ENCODE results near the gene SAMD1.
"Not testable (repeated sequence)": the region's sequence is repeated elsewhere in the genome, so short reads cannot be mapped to it uniquely, and the experiment has no call there.

The SAMD1 gene

DNA sequence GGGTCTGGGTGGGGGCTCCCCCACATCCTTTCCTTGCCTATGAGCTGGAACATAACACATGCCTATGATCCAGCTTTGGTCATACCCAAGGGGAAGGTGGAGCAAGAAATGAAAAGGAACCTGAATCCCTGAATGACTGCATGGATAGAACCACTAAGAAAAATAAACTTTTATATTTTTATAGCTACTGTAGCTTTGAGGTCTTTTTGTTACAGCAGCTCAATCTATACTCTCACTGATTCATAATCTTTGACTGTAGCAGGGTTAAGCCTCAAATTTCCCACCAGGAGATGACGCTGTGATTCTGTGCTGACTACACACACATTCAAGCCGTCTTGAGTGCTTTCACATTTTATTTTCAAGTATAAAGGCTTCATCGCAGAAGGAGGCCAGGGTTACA is 37.5 kb downstream of the SAMD1 start:
- H3K9ac ChIP-seq = no peak overlapping the region
- H3K36me3 ChIP-seq (ENCODE audit: insufficient read depth) = 0 out of 2 replicates have a peak, but pooled peaks cover 2% of the 10 kb centered on the region
- H3K27ac ChIP-seq = no peak overlapping the region
- H3K27me3 ChIP-seq (ENCODE audit: insufficient read depth, low read depth) = no peaks in the 10 kb centered on the region
- no peaks in the 10 kb centered on the region for H3K4me1 ChIP-seq (ENCODE audit: low read depth, poor library complexity, severe bottlenecking)
- no peak overlapping the region for H3K4me3 ChIP-seq (IDR thresholded peaks at IDR 0.05; ENCODE audit: insufficient read depth, low read depth, low read length)
- H3K79me2 ChIP-seq (ENCODE audit: insufficient read depth, low read depth) = no peaks in the 10 kb centered on the region
- no peaks in the 10 kb centered on the region for H4K20me1 ChIP-seq (ENCODE audit: insufficient read depth)
- H3K4me2 ChIP-seq = no peak overlapping the region
- no peak overlapping the region for H2AFZ ChIP-seq (ENCODE audit: low read depth)
- TF ChIP-seq, protein P1, sequence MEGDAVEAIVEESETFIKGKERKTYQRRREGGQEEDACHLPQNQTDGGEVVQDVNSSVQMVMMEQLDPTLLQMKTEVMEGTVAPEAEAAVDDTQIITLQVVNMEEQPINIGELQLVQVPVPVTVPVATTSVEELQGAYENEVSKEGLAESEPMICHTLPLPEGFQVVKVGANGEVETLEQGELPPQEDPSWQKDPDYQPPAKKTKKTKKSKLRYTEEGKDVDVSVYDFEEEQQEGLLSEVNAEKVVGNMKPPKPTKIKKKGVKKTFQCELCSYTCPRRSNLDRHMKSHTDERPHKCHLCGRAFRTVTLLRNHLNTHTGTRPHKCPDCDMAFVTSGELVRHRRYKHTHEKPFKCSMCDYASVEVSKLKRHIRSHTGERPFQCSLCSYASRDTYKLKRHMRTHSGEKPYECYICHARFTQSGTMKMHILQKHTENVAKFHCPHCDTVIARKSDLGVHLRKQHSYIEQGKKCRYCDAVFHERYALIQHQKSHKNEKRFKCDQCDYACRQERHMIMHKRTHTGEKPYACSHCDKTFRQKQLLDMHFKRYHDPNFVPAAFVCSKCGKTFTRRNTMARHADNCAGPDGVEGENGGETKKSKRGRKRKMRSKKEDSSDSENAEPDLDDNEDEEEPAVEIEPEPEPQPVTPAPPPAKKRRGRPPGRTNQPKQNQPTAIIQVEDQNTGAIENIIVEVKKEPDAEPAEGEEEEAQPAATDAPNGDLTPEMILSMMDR (conservative IDR thresholded peaks at IDR 0.05; ENCODE audit: low read depth, low read length) = no peak

DNA sequence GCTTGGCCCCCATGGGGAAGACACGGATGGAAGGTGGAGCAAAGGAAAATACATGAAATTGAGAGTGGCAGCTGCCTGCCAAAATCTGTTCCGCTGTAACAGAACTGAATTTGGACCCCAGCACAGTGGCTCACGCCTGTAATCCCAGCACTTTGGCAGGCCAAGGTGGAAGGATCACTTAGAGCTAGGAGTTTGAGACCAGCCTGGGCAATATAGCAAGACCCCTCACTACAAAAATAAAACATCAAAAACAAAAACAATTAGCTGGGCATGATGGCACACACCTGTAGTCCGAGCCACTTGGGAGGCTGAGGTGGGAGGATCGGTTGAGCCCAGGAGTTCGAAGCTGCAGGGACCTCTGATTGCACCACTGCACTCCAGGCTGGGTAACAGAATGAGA is 38.1 kb downstream of the SAMD1 start:
- Histone ChIP-seq H3K4me1 (ENCODE audit: low read depth, poor library complexity, severe bottlenecking) (no peaks in the 10 kb centered on the region), H3K36me3 (ENCODE audit: insufficient read depth) (0 out of 2 replicates have a peak, but pooled peaks cover 2% of the 10 kb centered on the region), H3K4me3 (IDR thresholded peaks at IDR 0.05; ENCODE audit: insufficient read depth, low read depth, low read length) (no peak overlapping the region), H3K27me3 (ENCODE audit: insufficient read depth, low read depth) (no peaks in the 10 kb centered on the region), H4K20me1 (ENCODE audit: insufficient read depth) (no peaks in the 10 kb centered on the region), H3K9ac (no peak overlapping the region), H3K27ac (no peak overlapping the region), H2AFZ (ENCODE audit: low read depth) (no peak overlapping the region), H3K79me2 (ENCODE audit: insufficient read depth, low read depth) (no peaks in the 10 kb centered on the region), H3K4me2 (no peak overlapping the region)
- TF ChIP-seq, protein P1 (conservative IDR thresholded peaks at IDR 0.05; ENCODE audit: low read depth, low read length) = no peak

DNA sequence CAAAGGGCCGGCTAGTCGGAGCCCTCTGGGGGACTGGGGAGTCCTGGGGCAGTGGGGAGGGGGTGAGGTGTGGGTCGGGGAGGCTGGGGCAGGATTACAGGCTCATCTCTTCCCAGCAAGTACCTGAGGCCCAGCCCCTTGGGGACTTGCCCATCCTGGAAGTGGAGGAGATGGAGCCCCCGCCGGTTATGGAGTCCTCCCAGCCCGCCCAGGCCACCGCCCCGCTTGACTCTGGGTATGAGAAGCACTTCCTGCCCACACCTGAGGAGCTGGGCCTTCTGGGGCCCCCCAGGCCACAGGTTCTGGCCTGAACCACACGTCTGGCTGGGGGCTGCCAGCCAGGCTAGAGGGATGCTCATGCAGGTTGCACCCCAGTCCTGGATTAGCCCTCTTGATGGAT is 38.6 kb downstream of the SAMD1 start:
- TF ChIP-seq, protein P1 (conservative IDR thresholded peaks at IDR 0.05; ENCODE audit: low read depth, low read length) = no peak
- Histone ChIP-seq H3K36me3 (ENCODE audit: insufficient read depth) (0 out of 2 replicates have a peak, but pooled peaks cover 2% of the 10 kb centered on the region), H3K9ac (no peak overlapping the region)

DNA sequence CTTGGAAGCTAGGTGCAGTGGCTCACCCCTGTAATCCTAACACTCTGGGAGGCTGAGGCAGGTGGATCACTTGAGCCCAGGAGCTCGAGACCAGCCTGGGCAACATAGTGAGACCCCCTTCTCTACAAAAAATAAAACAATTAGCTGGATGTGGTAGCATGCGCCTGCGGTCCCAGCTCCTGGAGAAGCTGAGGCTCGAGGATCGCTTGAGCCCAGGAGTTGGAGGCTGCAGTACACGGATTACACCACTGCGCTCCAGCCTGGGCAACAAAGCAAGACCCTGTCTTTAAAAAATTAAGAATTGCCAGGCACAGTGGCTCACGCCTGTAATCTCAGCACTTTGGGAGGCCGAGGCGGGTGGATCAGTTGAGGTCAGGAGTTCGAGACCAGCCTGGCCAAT is 39.6 kb downstream of the SAMD1 start:
- H3K4me3 ChIP-seq (IDR thresholded peaks at IDR 0.05; ENCODE audit: insufficient read depth, low read depth, low read length); H3K4me2 ChIP-seq; H3K27me3 ChIP-seq (ENCODE audit: insufficient read depth, low read depth); H2AFZ ChIP-seq (ENCODE audit: low read depth); H4K20me1 ChIP-seq (ENCODE audit: insufficient read depth); H3K79me2 ChIP-seq (ENCODE audit: insufficient read depth, low read depth); H3K4me1 ChIP-seq (ENCODE audit: low read depth, poor library complexity, severe bottlenecking); H3K9ac ChIP-seq; H3K36me3 ChIP-seq (ENCODE audit: insufficient read depth); H3K27ac ChIP-seq: not testable (repeated sequence)

More for the DNA sequence above, 38.6 kb downstream of the SAMD1 start:
- no peak overlapping the region for H3K4me3 ChIP-seq (IDR thresholded peaks at IDR 0.05; ENCODE audit: insufficient read depth, low read depth, low read length)
- H4K20me1 ChIP-seq (ENCODE audit: insufficient read depth) = no peaks in the 10 kb centered on the region
- peaks cover 4% of the 10 kb centered on the region for H3K4me1 ChIP-seq (ENCODE audit: low read depth, poor library complexity, severe bottlenecking)
- H3K4me2 ChIP-seq = no peak overlapping the region
- H3K27me3 ChIP-seq (ENCODE audit: insufficient read depth, low read depth) = no peaks in the 10 kb centered on the region
- H3K79me2 ChIP-seq (ENCODE audit: insufficient read depth, low read depth) = no peaks in the 10 kb centered on the region
- no peak overlapping the region for H2AFZ ChIP-seq (ENCODE audit: low read depth)
- H3K27ac ChIP-seq = no peak overlapping the region

DNA sequence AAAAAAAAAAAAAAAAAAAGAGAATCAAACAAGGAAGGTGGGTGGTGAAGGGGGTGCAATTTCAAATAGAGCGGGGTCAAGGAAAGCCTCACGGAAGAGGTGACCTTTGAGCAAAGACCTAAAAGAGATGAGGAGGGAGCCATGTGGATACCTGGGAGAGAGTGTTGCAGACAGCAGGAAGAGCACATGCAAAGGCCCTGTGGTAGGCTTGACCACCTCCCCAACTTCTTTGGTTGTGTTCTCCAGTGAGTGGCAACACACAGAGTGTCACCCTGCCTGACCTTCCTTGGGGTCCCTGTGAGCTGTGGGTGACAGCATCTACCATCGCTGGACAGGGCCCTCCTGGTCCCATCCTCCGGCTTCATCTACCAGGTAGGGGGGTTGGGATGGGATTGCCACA is 40.0 kb downstream of the SAMD1 start:
- Histone ChIP-seq H4K20me1 (ENCODE audit: insufficient read depth) (no peaks in the 10 kb centered on the region), H3K79me2 (ENCODE audit: insufficient read depth, low read depth) (no peaks in the 10 kb centered on the region), H3K36me3 (ENCODE audit: insufficient read depth) (0 out of 2 replicates have a peak, but pooled peaks cover 2% of the 10 kb centered on the region), H3K4me1 (ENCODE audit: low read depth, poor library complexity, severe bottlenecking) (peaks cover 6% of the 10 kb centered on the region), H3K4me3 (IDR thresholded peaks at IDR 0.05; ENCODE audit: insufficient read depth, low read depth, low read length) (no peak overlapping the region), H3K27ac (no peak overlapping the region), H3K27me3 (ENCODE audit: insufficient read depth, low read depth) (no peaks in the 10 kb centered on the region), H2AFZ (ENCODE audit: low read depth) (no peak overlapping the region), H3K9ac (no peak overlapping the region), H3K4me2 (no peak overlapping the region)
- TF ChIP-seq, protein P1 (conservative IDR thresholded peaks at IDR 0.05; ENCODE audit: low read depth, low read length) = no peak

All from KMS-11 (cell line).